Type B pancreatic cell (in vitro differentiated cells): ENCODE measurements around the gene INPP1. TPM values are rescaled to one million over a fixed set of nuclear protein-coding genes. Genes with fewer than 3 reads are reported as not detected.

Experiments
- DNase-seq: peaks from one replicate; pipeline ENCODE4 v3.0.0; 2021; ENCODE audit warnings: mixed read lengths; ENCODE audit not compliant: unreplicated experiment; ENCODE audit errors: extremely low spot score
- H3K27ac Mint-ChIP-seq: 2 replicates; pipeline ENCODE4 v1.8.0; 2021; ENCODE audit warnings: mild to moderate bottlenecking, mixed read lengths
- H3K27me3 Mint-ChIP-seq: 2 replicates; pipeline ENCODE4 v1.8.0; 2021; ENCODE audit warnings: mixed read lengths
- H3K36me3 Mint-ChIP-seq: 2 replicates; pipeline ENCODE4 v1.8.0; 2021; ENCODE audit warnings: mixed read lengths
- H3K4me1 Mint-ChIP-seq: one replicate; pipeline ENCODE4 v1.8.0; 2021; ENCODE audit warnings: mixed read lengths; ENCODE audit not compliant: unreplicated experiment
- H3K4me3 Mint-ChIP-seq: 2 replicates; pipeline ENCODE4 v1.8.0; 2021; ENCODE audit warnings: mild to moderate bottlenecking, mixed read lengths
- H3K9me3 Mint-ChIP-seq: 2 replicates; pipeline ENCODE4 v1.8.0; 2021; ENCODE audit warnings: mixed read lengths
- CTCF ChIP-seq: fragments of 200-600 bp; sonication (generic); conservative IDR thresholded peaks from 2 replicates; pipeline ENCODE4 v1.5.0; 2021; ENCODE audit warnings: antibody characterized with exemption, mild to moderate bottlenecking
- total RNA-seq: library from RNA; stranded (reverse); gene quantifications from 2 replicates; pipeline ENCODE4 v1.2.1, GENCODE V29; 2021; ENCODE audit warnings: low replicate concordance

Gene INPP1
- total RNA-seq, 1 donor from 2014 or later = 17.2 TPM

DNA sequence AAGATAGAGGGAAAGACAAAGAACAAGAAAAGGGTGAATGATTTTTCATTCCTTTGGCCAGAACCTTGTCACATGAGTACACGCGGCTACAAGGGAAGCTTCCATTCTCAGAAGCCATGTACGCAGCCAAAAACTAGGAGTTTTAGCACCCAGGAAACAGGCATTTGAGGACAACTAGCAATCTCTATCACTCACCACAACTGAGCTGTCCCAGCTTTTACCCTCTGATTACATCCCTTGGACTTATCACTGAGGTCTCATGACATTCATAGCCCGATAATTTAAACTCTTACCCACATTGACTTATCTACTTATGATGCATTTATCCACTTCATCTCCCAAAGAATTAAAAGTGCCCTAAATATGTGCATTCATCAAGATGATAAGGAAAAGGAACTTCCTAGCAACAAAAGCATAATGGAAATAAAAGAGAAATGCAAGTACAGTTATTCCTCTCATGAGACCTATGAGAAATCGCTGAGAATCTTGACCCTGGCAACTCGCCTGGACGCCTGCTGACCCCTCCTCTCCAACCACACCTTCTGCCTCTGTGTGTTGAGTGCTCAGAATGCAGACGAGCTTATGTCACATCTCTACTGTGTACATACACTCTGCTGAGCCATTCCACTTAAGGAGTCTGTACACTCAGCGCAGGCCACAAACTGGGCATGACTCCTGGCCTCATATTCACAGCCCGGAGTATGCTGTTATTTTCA, 36.0 kb downstream of the INPP1 start:
- H3K27ac Mint-ChIP-seq = peak overlapping the region; percentile 1
- H3K9me3 Mint-ChIP-seq = no peaks in the 10 kb centered on the region
- no peaks in the 10 kb centered on the region for H3K36me3 Mint-ChIP-seq
- no peak for TF ChIP-seq CTCF
- H3K4me1 Mint-ChIP-seq = no peaks in the 10 kb centered on the region
- H3K4me3 Mint-ChIP-seq = no peak overlapping the region
- DNase-seq = no peak
- peaks cover 3% of the 10 kb centered on the region for H3K27me3 Mint-ChIP-seq

GRCh38 chr2:190380962-190381412, 37.6 kb downstream of the INPP1 start:
- no peaks in the 10 kb centered on the region for H3K9me3 Mint-ChIP-seq
- H3K4me1 Mint-ChIP-seq = no peaks in the 10 kb centered on the region

GRCh38 chr2:190382851-190383250, 39.5 kb downstream of the INPP1 start:
- TF ChIP-seq CTCF = peak; percentile 60
- H3K4me3 Mint-ChIP-seq = no peak overlapping the region
- no peaks in the 10 kb centered on the region for H3K9me3 Mint-ChIP-seq
- H3K36me3 Mint-ChIP-seq = no peaks in the 10 kb centered on the region
- H3K27ac Mint-ChIP-seq = no peak overlapping the region
- no peak for DNase-seq
- H3K27me3 Mint-ChIP-seq = peaks cover 3% of the 10 kb centered on the region
- no peaks in the 10 kb centered on the region for H3K4me1 Mint-ChIP-seq

More at GRCh38 chr2:190380962-190381412, 37.6 kb downstream of the INPP1 start:
- no peak for DNase-seq
- Mint-ChIP-seq H3K27me3 (peaks cover 3% of the 10 kb centered on the region), H3K27ac (no peak overlapping the region), H3K4me3 (no peak overlapping the region), H3K36me3 (no peaks in the 10 kb centered on the region)
- TF ChIP-seq CTCF = no peak

GRCh38 chr2:190387422-190387821, 44.0 kb downstream of the INPP1 start:
- DNase-seq = no peak

DNA sequence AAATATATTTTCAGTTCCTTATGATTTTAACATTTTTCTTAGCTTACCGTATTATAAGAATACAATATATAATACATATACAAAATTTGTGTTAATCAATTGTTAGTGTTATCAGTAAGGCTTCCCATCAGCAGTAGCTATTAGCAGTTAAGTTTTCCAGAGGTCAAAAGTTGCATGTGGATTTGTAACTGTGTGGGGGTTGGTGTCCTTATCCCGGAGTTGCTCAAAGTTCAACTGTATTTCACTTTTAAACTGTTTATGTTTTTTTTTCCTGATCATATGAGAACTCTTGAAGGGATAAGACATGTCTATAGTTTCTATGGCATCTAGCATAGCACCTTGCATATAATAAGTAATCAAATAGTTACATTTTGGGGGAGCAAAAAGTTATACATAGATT, 52.9 kb downstream of the INPP1 start:
- Mint-ChIP-seq H3K4me3 (no peak overlapping the region), H3K27ac (no peak overlapping the region), H3K36me3 (no peaks in the 10 kb centered on the region), H3K27me3 (peaks cover 9% of the 10 kb centered on the region), H3K9me3 (no peaks in the 10 kb centered on the region), H3K4me1 (no peaks in the 10 kb centered on the region)
- TF ChIP-seq CTCF = no peak
- no peak for DNase-seq

More at GRCh38 chr2:190387422-190387821, 44.0 kb downstream of the INPP1 start:
- Mint-ChIP-seq H3K36me3 (no peaks in the 10 kb centered on the region), H3K4me3 (no peak overlapping the region), H3K4me1 (no peaks in the 10 kb centered on the region), H3K27me3 (peaks cover 7% of the 10 kb centered on the region), H3K9me3 (no peaks in the 10 kb centered on the region), H3K27ac (no peak overlapping the region)
- no peak for TF ChIP-seq CTCF
